GM18858 (cell line): ENCODE measurements around the gene HDAC9.

Experiments
- ATAC-seq: cut with Tn5 transposase; IDR thresholded peaks from one replicate; pipeline ENCODE4 v1.9.1; 2021; ENCODE audit not compliant: unreplicated experiment

HDAC9 gene

GRCh38 chr7:18580950-18581349 lies 85.4 kb downstream of the HDAC9 start:
- no peak for ATAC-seq

- no peak for ATAC-seq
These were observed 87.8 kb downstream of the HDAC9 start for GRCh38 chr7:18583305-18583704.

GRCh38 chr7:18590241-18590640 lies 94.7 kb downstream of the HDAC9 start:
- no peak for ATAC-seq

- ATAC-seq: no peak
These were observed 95.3 kb downstream of the HDAC9 start for GRCh38 chr7:18590744-18591340.

GRCh38 chr7:18593602-18594279 lies 98.2 kb downstream of the HDAC9 start:
- no peak for ATAC-seq

- no peak for ATAC-seq
These were observed 102.2 kb downstream of the HDAC9 start for GRCh38 chr7:18597754-18598153.

GRCh38 chr7:18607025-18607424 lies 111.5 kb downstream of the HDAC9 start:
- ATAC-seq: no peak

GRCh38 chr7:18610331-18610948 lies 114.9 kb downstream of the HDAC9 start:
- ATAC-seq: no peak

GRCh38 chr7:18614841-18615240 lies 119.3 kb downstream of the HDAC9 start:
- ATAC-seq: no peak

GRCh38 chr7:18619311-18619710 lies 123.8 kb downstream of the HDAC9 start:
- ATAC-seq: no peak

GRCh38 chr7:18623389-18623788 lies 127.8 kb downstream of the HDAC9 start:
- ATAC-seq: no peak

- no peak for ATAC-seq
These were observed 128.9 kb downstream of the HDAC9 start for GRCh38 chr7:18624459-18624858.

GRCh38 chr7:18626086-18626485 lies 130.5 kb downstream of the HDAC9 start:
- no peak for ATAC-seq

GRCh38 chr7:18626717-18627116 lies 131.2 kb downstream of the HDAC9 start:
- no peak for ATAC-seq

GRCh38 chr7:18637516-18637915 lies 142.0 kb downstream of the HDAC9 start:
- no peak for ATAC-seq

GRCh38 chr7:18638594-18639452 lies 143.3 kb downstream of the HDAC9 start:
- no peak for ATAC-seq

- ATAC-seq: no peak
These were observed 144.2 kb downstream of the HDAC9 start for GRCh38 chr7:18639711-18640110.

- no peak for ATAC-seq
These were observed 149.4 kb downstream of the HDAC9 start for GRCh38 chr7:18644981-18645380.

- no peak for ATAC-seq
These were observed 152.0 kb downstream of the HDAC9 start for GRCh38 chr7:18647582-18647981.

- no peak for ATAC-seq
These were observed 153.6 kb downstream of the HDAC9 start for GRCh38 chr7:18648849-18649758.
